GM19467 (cell line): Measurements from ENCODE around the gene UFD1.
"Not testable (repeated sequence)": the region's sequence is repeated elsewhere in the genome, so short reads cannot be mapped to it uniquely, and the experiment has no call there.

Source experiments
- ATAC-seq: cut with Tn5 transposase; IDR thresholded peaks from one replicate; pipeline ENCODE4 v1.9.1; 2021; ENCODE audit warnings: mild to moderate bottlenecking, moderate library complexity; ENCODE audit not compliant: unreplicated experiment

Gene UFD1

GRCh38 chr22:19450363-19451175, 28.4 kb downstream of the UFD1 start:
- no peak for ATAC-seq

GRCh38 chr22:19449422-19449767, 29.6 kb downstream of the UFD1 start:
- ATAC-seq, result no peak

- ATAC-seq, result no peak
These were observed 30.1 kb downstream of the UFD1 start for GRCh38 chr22:19448739-19449421.

- ATAC-seq, result peak; percentile 16
These were observed 30.9 kb downstream of the UFD1 start for GRCh38 chr22:19448076-19448607.

- peak; percentile 73 for ATAC-seq
These were observed 31.5 kb downstream of the UFD1 start, which contains the start of gene C22orf39 for GRCh38 chr22:19447330-19448075. Gene C22orf39 (minus strand): TSS chr22:19447711. CDS start chr22:19447688, 23 bp downstream.

GRCh38 chr22:19446603-19447329, 32.2 kb downstream of the UFD1 start:
- ATAC-seq, result no peak

- not testable (repeated sequence) for ATAC-seq
These were observed 33.6 kb downstream of the UFD1 start for GRCh38 chr22:19445279-19445982.

- no peak for ATAC-seq
These were observed 35.3 kb downstream of the UFD1 start for GRCh38 chr22:19443544-19444211.

- no peak for ATAC-seq
These were observed 36.8 kb downstream of the UFD1 start for GRCh38 chr22:19442166-19442565.

GRCh38 chr22:19440411-19441195, 38.4 kb downstream of the UFD1 start:
- ATAC-seq, result no peak

GRCh38 chr22:19438298-19438697, 40.7 kb downstream of the UFD1 start:
- no peak for ATAC-seq

- ATAC-seq, result not testable (repeated sequence)
These were observed 42.4 kb downstream of the UFD1 start for GRCh38 chr22:19436444-19437161.

GRCh38 chr22:19434829-19435580, 44.0 kb downstream of the UFD1 start:
- ATAC-seq, result no peak

GRCh38 chr22:19434401-19434800, 44.6 kb downstream of the UFD1 start:
- ATAC-seq, result no peak

GRCh38 chr22:19432133-19432851, 46.7 kb downstream of the UFD1 start, which contains the start of gene MRPL40:
Gene MRPL40 (plus strand): TSS chr22:19432545. CDS start chr22:19432555, 10 bp downstream.
- peak; percentile 66 for ATAC-seq

- peak; percentile 38 for ATAC-seq
These were observed 47.3 kb downstream of the UFD1 start, which contains the start of gene HIRA for GRCh38 chr22:19431649-19432132. Gene HIRA (minus strand): TSS chr22:19431733. CDS start chr22:19431476, 257 bp downstream.
